Neural progenitor cell (in vitro differentiated cells): Measurements from ENCODE around the gene TLCD3B.

ENCODE experiments used
- CTCF ChIP-seq: fragments of 200-600 bp; sonication (generic); IDR thresholded peaks from 2 replicates; pipeline ENCODE4 v1.5.1; 2017; ENCODE audit warnings: antibody characterized with exemption, mild to moderate bottlenecking
- EZH2 ChIP-seq: fragments of 200-600 bp; sonication (generic); IDR thresholded peaks from 2 replicates; pipeline ENCODE4 v1.6.1; 2017; ENCODE audit warnings: antibody characterized with exemption, mild to moderate bottlenecking, moderate library complexity

GRCh38 chr16:30063893-30064728 lies 33.0 kb upstream of the TLCD3B start:
- TF ChIP-seq CTCF: peak; percentile 26
- no peak for TF ChIP-seq EZH2
